HUDEP-2 (cell line): ENCODE data around the gene NKD2.

Experiments
- DNase-seq, 76 experiments: peaks; one replicate each; lab custom pipeline; 2025; ENCODE audit not compliant: unreplicated experiment in 76 of 76; lab: John Stamatoyannopoulos, UW

The NKD2 gene

GRCh38 chr5:978054-978453 is 30.5 kb upstream of the NKD2 start:
- DNase-seq: no peak

GRCh38 chr5:978693-979092 is 29.9 kb upstream of the NKD2 start:
- no peak for DNase-seq

GRCh38 chr5:979100-979817 is 29.3 kb upstream of the NKD2 start:
- no peak for DNase-seq

- no peak for DNase-seq
Observed at GRCh38 chr5:980001-980588, 28.5 kb upstream of the NKD2 start.

GRCh38 chr5:980966-981365 is 27.6 kb upstream of the NKD2 start:
- no peak for DNase-seq

- no peak for DNase-seq
Observed at GRCh38 chr5:981456-981855, 27.1 kb upstream of the NKD2 start.

- DNase-seq: no peak
Observed at GRCh38 chr5:982377-983237, 26.0 kb upstream of the NKD2 start.

GRCh38 chr5:983238-983524 is 25.4 kb upstream of the NKD2 start:
- no peak for DNase-seq

GRCh38 chr5:983568-983967 is 25.0 kb upstream of the NKD2 start:
- DNase-seq: no peak

- DNase-seq: no peak
Observed at GRCh38 chr5:984774-985173, 23.8 kb upstream of the NKD2 start.

- DNase-seq: no peak
Observed at GRCh38 chr5:987761-988160, 20.8 kb upstream of the NKD2 start.

GRCh38 chr5:988322-988721 is 20.3 kb upstream of the NKD2 start:
- no peak for DNase-seq

GRCh38 chr5:989961-990530 is 18.6 kb upstream of the NKD2 start:
- peak in 12 of 76 experiments; percentile 5 to 29 (median 13) for DNase-seq

- no peak for DNase-seq
Observed at GRCh38 chr5:991472-992267, 16.9 kb upstream of the NKD2 start.

- no peak for DNase-seq
Observed at GRCh38 chr5:994272-994607, 14.4 kb upstream of the NKD2 start.

- DNase-seq: no peak
Observed at GRCh38 chr5:994821-995220, 13.8 kb upstream of the NKD2 start.

GRCh38 chr5:995318-995717 is 13.3 kb upstream of the NKD2 start:
- no peak for DNase-seq

- peak in 1 of 76 experiments; percentile 6 for DNase-seq
Observed at GRCh38 chr5:997001-997474, 11.6 kb upstream of the NKD2 start.

- DNase-seq: no peak
Observed at GRCh38 chr5:997711-998110, 10.9 kb upstream of the NKD2 start.

- DNase-seq: no peak
Observed at GRCh38 chr5:998246-999031, 10.2 kb upstream of the NKD2 start.
